ENCODE results near the gene C2orf80.

GRCh38 chr2:208210688-208211451, 21.0 kb upstream of the C2orf80 start:
- no peak for TF ChIP-seq POLR2A (IDR thresholded peaks at IDR 0.05)
- no peak for TF ChIP-seq CTCF (IDR thresholded peaks at IDR 0.05)
